GM19193 (cell line): Measurements from ENCODE around the gene CDH3.

ENCODE experiments used
- POLR2A ChIP-seq: IDR thresholded peaks from 4 replicates; pipeline ENCODE4 v1.6.1; 2011; ENCODE audit not compliant: insufficient read depth, insufficient read length; ENCODE audit errors: extremely low read depth

The CDH3 gene

DNA sequence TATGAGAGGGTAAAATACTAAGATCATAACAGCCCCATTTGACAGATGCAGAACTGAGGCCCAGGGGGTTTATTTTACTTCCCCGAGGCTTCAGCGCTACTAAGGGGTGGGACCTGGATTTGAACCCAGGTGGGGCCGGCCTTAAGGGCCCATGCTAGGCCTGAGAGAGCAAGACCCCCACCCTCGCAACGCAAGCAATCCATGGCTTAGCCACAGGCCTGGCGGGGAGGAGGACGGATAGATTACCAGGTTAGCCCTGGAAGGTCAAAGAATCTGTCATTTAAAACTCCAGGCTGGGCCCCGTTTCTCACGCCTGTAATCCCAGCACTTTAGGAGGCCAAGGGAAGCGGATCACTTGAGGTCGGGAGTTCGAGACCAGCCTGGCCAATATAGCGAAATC lies 1.9 kb upstream of the CDH3 start:
- no peak for TF ChIP-seq POLR2A

DNA sequence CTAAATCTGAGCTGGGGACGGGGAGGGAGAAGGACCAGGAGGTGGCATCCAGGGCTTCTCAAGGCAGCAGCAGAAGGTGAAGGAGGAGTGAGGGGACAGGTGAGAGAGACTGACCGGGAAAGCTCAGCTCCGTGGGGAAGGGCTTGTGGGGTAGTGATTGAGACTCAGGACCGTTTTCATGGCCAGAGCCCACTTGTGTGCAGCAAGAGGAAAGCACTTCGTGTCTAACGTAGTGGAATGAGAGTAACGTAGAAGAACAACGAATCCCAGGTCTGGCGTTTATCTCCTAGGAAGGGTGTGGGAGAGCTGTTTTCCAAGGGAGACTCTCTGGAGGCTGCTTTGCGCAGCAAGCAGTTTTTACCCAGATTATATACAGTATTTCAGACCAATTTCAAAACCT lies 1.3 kb upstream of the CDH3 start:
- TF ChIP-seq POLR2A = no peak

DNA sequence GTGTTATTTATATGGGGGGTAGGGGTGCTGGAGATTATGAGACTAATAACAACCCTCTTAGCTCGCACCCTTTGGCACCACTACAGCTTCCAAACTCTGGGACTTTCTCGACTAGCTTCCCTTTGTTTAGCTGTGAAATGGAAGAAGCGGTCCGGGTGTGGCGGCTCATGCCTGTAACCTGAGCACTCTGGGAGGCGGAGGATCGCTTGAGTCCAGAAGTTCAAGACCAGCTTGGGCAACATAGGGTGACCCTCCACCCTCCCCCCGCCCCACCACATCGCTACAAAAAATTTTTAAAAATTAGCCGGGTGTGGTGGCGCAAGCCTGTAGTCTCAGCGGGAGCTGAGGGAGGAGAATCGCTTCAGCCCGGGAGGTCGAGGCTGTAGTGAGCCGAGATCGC lies 814 bp upstream of the CDH3 start:
- no peak for TF ChIP-seq POLR2A

DNA sequence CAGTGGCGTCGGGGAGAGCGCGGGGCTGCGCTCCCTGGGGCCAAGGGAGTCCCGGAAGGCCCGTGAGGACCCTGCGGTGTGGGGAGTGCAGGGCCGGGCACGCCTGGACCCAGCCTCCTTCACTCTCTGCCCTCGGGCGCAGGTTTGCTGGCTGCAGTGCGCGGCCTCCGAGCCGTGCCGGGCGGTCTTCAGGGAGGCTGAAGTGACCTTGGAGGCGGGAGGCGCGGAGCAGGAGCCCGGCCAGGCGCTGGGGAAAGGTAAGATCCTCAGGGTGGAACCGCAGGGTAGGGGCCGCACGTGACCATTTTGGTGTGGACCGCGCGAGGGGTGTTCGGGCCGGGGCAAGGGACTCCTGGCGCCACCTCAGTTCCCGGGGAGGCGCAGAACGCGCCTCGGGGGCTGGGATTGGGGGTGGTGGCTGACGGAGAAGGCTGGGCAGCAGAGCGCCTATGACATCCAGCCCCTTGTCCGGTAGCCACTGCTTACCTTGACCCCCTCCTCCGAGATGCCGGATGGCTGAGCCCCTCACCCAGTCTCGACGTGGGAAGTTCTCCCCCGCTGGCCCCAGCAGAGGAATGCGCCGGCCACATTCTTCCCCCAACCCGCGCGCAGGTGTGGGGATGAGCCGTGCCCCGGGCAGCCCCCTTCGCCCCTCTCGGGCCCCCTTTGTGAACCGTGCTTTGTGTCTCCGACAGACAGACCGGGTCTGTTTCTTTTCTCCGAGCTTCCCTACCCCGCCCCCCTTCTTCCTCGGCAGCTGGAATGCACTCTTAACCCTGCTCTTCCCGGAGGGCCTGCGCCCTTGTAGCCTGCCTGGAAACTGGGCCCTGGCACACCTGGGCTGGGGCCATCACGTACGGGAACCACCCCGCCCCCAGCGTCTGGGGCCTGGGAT lies 631 bp downstream of the CDH3 start:
- no peak for TF ChIP-seq POLR2A

DNA sequence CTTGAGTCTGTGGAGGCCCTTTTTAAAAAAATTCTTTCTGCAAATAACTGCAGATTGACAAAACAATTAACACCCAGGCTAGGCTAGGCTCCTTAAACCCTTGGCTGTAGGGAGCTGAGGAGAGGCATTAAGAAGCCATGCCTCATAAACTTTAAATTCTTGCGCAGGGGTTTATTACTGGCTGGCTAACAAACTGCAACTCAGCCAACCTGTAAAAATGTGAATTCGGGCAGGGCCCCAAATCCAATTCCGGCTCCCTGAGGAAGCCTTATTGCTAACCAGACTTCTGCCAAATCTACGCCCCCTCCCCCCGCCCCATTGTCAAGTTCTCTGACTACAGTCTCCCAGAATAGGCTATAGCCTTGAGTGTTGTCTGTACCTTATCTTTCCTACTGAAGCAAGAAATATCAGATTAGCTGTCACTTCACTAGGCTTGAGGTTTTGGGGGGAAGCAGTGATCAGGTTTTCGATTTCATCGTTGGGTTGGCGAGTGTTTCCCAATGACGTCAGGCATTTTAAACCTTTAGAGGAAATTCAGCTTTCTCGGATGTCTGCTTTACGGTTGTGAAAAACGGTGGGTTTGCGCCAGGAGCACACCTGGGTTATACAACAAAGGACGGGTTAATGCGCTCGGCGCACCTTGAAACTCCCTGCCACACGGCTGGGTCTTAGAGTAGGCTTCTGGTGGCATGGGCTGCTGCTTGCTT lies 2.0 kb downstream of the CDH3 start:
- TF ChIP-seq POLR2A = no peak

DNA sequence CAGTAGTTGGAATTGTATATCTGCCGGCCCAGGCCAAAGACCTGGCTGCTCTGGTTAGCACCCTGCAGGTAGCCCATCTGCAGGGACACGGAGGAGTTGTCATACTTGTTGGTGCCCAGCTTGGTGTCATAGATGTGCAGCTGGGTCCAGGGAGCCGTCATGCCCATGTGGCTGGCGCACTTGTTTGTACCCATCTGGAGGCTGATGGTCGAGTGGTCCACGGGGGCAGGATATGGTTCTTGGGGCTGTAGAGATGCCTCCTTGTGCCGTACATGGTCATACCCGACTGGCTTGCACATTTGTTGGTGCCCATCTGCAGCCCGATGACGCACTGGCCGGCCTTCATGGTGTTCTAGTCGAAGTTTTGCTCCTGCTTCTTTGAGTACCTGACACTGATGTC lies 6.0 kb downstream of the CDH3 start:
- TF ChIP-seq POLR2A = no peak

DNA sequence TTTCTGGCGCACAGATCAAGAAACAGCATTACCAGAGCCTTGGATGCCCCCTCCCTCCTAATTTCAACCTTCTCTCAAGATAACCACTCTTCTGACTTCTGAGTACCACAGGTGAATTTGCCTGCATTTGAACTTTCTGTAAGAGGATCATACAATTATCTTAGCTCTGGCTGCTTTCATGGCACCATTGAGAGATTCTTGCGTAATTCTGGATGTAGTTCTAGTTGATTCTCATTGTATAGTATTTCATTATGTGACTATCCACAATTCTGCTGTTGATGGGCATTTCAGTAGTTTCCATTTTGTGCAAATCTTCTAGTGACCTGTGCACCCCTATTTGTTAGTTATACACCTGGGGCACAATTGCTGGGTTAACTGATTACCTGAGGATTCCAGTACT lies 7.5 kb downstream of the CDH3 start:
- no peak for TF ChIP-seq POLR2A

DNA sequence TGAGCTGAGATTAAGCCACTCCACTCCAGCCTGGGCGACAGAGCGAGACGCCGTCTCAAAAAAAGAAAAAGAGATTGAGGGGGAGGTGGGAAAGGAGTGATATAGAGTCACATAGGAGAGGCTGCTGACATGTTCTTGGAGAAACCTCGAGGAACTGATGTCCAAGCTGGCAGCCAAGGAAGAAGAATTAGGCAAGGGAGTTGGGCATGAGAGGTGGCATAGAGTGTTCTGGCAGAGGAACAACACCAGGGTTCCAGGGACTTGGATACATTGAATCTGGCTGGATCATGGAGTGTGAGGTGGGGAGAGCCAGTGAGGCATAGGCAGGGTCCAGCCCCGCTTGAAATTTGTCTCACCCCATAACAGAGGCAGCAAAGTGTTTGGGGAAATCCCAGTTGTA lies 10.7 kb downstream of the CDH3 start:
- no peak for TF ChIP-seq POLR2A

DNA sequence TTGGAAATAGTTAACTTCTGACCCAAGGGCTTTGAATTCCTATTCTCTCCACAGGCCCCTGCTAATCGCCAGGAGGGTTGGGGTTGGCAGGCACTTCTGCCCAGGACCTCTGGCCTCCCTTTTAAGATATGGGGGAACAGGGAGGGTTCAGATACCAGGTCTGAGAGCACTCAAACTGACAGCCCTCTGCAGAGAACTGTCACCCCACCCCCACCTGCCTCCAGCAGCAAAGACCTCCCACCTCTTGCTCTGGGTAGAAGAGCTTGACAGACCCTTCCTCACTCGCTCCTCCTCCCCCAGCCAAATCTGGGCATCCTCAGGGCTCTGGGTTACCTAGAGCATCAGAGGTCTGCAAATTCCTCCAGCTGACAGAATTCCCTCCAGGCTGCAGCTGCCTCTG lies 11.6 kb downstream of the CDH3 start:
- no peak for TF ChIP-seq POLR2A

DNA sequence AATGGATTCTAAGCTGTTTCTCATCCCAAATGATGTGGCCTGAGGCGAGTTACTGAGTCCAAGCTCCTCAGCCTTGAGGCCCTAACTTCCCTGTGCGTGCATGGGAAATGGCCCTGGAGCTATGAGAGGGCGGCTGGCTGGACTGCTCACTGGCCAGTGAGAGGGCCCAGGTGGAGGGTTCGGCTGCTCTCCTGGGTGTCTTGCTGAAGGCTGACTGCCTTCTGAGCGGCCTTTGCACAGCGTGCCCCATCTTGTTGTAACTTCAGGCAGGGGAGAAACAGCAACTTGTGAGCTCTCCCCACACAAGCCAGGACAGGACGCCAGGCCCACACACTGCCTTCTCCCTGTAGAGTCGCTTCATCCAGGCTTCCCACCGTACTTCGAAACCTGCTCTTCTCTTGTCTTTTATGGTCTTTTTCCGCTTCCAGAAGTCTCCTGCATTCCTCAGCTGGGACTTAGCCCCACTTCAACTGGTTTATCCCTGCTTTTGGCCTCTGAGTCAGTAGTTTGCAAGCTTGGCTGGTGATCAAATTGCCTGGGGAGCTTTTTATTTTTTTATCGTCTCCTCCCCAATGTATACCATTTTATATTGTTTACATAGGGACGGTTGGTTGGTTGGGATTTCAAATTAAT lies 13.3 kb downstream of the CDH3 start:
- TF ChIP-seq POLR2A = no peak

DNA sequence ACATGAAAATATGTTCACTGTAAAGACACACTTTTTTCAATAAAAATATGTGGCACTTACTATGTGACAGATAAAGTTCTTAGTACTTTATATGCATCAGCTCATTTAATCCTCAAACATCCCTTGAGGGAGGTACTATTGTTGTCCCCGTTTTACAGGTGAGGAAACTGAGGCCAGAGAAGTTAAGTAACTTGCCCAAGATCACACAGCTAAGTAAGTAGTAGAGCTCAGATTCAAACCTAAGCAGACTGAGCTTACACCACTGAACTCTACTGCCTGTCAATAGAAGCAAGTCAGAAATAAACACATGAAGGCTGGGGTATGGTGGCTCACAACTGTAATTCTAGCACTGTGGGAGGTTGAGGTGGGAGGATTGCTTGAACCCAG lies 13.9 kb downstream of the CDH3 start:
- TF ChIP-seq POLR2A = no peak

DNA sequence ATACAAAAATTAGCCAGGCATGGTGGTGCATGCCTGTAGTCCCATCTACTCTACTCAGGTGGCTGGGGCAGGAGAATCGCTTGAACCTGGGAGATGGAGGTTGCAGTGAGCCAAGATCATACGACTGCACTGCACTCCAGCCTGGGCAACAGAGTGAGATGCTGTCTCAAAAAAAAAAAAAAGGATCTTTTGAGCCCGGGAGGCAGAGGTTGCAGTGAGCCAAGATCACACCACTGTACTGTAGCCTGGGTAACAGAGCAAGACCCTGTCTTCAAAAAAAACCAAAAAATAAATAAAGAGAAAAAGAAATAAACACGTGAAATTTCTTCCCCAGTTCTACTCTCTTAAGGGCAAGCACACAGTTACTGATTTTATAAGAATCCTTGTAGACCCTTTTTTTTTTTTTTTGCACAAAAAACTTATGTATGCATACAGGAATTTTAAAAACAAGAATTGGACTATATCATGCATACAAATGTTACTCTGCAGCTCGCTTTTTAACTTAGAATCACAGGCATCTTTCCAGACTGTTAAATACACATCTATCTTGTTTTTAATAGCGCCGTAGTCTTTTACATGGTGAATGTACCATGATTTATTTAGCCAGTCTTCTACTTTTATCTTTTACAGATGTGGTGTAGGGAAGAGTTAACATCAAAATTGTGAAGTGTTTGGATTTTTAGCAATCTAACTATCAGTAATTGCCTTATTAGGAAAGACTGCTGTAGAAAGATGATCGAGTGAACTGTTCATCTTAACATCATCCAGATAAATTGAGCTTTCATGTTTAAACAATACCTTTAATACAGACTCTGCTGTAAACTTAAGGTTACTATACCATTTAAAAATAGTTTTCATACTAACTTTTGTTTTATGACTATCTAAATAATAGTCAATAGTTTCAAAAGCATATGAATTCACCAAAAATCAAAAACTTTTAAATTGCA lies 14.6 kb downstream of the CDH3 start:
- TF ChIP-seq POLR2A = no peak

DNA sequence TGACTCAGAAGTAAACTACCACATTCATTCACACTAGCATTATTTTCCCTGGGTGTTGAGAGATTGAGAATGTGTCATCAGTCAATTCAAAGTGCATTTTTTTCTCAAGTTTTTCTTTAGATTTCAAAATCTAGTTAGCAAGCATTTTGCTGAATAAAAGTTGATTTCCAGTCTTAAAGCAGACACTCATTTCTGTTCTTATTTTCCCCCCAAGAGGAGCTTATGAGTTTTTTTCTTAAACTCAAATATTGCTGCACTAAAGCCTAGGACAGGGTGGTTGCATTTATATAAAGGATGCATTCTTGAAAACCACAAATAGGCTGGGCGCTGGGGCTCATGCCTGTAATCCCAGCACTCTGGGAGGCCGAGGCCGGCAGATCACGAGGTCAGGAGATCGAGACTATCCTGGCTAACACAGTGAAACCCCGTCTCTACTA lies 15.3 kb downstream of the CDH3 start:
- TF ChIP-seq POLR2A = no peak

DNA sequence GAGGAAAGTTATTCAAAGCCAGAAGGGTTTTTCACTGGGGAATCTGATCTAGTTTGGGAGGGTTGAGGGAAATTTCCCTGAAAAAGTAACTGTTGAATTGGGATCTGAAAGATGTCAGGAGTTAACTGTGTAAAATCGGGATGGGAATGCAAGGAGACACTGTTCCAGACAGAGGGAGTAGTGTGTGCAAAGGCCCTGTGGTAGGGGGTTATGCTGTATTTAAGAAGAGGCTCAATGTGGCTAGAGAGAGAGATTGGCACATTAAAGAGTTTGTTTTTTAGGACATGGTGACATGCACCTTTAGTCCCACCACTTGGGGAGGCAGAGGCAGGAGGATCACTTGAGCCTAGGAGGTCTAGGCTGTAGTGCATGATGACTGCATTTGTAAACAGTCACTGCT lies 16.9 kb downstream of the CDH3 start:
- no peak for TF ChIP-seq POLR2A

DNA sequence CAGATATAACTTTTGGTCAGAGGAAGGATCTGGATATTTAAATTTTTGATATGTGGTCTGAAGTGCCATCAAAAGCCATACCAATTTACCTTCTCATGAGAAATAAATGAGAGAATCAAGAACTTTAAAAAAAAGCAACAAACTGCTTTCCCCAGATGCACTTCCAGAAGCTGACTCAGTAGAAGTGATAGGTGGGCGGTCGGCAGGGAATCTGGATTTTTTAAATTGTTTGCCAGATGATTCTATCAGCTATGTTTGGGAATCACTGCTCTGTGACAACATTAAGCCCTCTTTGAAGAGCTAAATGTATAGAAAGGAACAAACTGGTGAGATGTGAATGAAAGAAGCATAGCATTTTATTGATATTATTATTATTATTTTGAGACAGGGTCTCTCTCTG lies 19.2 kb downstream of the CDH3 start:
- TF ChIP-seq POLR2A = no peak
